HEK293T (cell line): ENCODE data around the gene SKAP1.

Experiments used
- FOXM1 ChIP-seq: fragments of 450-650 bp; IDR thresholded peaks from 2 replicates; pipeline ENCODE4 v1.6.1; 2017; ENCODE audit warnings: mild to moderate bottlenecking, borderline replicate concordance
- HDGF ChIP-seq: fragments of 450-650 bp; IDR thresholded peaks from 2 replicates; pipeline ENCODE4 v1.6.1; 2017; ENCODE audit warnings: antibody characterized with exemption, borderline replicate concordance
- NFRKB ChIP-seq: fragments of 450-650 bp; IDR thresholded peaks from 2 replicates; pipeline ENCODE4 v1.6.1; 2016; ENCODE audit warnings: mild to moderate bottlenecking, moderate library complexity
- SP1 ChIP-seq: fragments of 450-650 bp; IDR thresholded peaks from 2 replicates; pipeline ENCODE4 v1.6.1; 2017
- ZNF384 ChIP-seq: fragments of 450-650 bp; IDR thresholded peaks from 2 replicates; pipeline ENCODE4 v1.6.1; 2016

DNA sequence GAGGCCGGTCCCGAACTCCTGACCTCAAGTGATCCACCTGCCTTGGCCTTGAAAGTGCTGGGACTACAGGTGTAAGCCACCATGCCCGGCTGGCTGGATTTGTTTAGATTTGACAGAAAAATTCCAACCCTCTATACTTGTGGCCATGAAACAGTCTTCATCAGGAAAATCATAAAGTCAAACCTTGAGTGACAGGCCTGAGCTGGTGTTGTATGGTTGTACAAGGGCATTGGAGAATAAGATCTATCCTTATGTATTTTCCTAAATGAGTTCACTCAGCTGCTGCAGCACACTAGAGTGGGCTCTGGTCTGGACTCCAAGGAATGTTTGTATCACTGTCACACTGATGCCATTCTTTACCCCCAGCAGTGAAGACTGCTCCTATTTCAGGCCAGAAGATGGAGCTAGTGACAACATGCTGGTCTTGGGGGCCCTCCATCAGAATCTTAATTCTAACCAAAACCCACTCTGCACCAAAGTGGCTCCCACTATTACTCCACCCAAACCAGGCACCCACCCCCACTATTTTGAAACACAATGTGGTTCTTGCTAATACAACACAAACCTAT is 295.0 kb downstream of the SKAP1 start:
- no peak for TF ChIP-seq NFRKB
- TF ChIP-seq SP1: no peak
- no peak for TF ChIP-seq ZNF384
- no peak for TF ChIP-seq HDGF
- no peak for TF ChIP-seq FOXM1
